Colonic mucosa (tissue), 4 donors: ENCODE data around the gene GRIK5. TPM values are rescaled to one million over a fixed set of nuclear protein-coding genes. Genes with fewer than 3 reads are reported as not detected.

ENCODE experiments used
- DNase-seq: peaks from one replicate; pipeline ENCODE4 v3.0.0-alpha.2; 2020
- H3K27ac ChIP-seq: fragments of 200-600 bp; one replicate; pipeline ENCODE4 v1.8.0; 2021
- H3K27me3 ChIP-seq: fragments of 200-600 bp; one replicate; pipeline ENCODE4 v1.8.0; 2021
- H3K36me3 ChIP-seq: fragments of 200-600 bp; one replicate; pipeline ENCODE4 v1.8.0; 2021
- H3K4me1 ChIP-seq: fragments of 200-600 bp; one replicate; pipeline ENCODE4 v1.8.0; 2021; ENCODE audit warnings: mild to moderate bottlenecking
- H3K4me3 ChIP-seq: fragments of 200-600 bp; one replicate; pipeline ENCODE4 v1.8.0; 2021
- H3K9ac ChIP-seq, 2 donors: one replicate each; pipeline ENCODE4 v1.7.0; 2013; ENCODE audit warnings: control low read depth in 2 of 2, low read depth in 2 of 2, low read length in 2 of 2
- H3K9me3 ChIP-seq: fragments of 200-600 bp; one replicate; pipeline ENCODE4 v1.8.0; 2021
- CTCF ChIP-seq: fragments of 200-600 bp; IDR thresholded peaks from one replicate; pipeline ENCODE4 v1.8.0; 2022; ENCODE audit warnings: antibody characterized with exemption, mild to moderate bottlenecking
- intact Hi-C: fragments of 100-400 bp; cut with DNase I; formaldehyde crosslinking; loops from one replicate; pipeline ENCODE4 v1.14.1; 2022
- total RNA-seq, 2 donors: library from RNA; stranded (reverse); fragmentation: NEBNext Ultra II Directional in 1 of 2; extraction: Animal tissue kit (Norgen Biotek cat#: 25700) in 1 of 2; gene quantifications; one replicate each; pipeline ENCODE4 v1.2.1, GENCODE V29; 2021
- donor health status: healthy.
- donor health status: DM: no; HTN: no; CAD: no.
- donor health status: DM: no; HTN: no; CAD: no.

The GRIK5 gene
- total RNA-seq, 2 donors from 2014 or later: 0.62 to 2.3 TPM

- H3K27me3 ChIP-seq: no peaks in the 10 kb centered on the region
- no peak overlapping the region for H3K4me3 ChIP-seq
- TF ChIP-seq CTCF: no peak
- DNase-seq: no peak
- no peak overlapping the region for H3K9ac ChIP-seq
- H3K27ac ChIP-seq: no peak overlapping the region
- no peaks in the 10 kb centered on the region for H3K9me3 ChIP-seq
- intact Hi-C loops: no loop called here
- H3K4me1 ChIP-seq: no peaks in the 10 kb centered on the region
- H3K36me3 ChIP-seq: no peaks in the 10 kb centered on the region
These were observed 100.1 kb downstream of the GRIK5 start for GRCh38 chr19:41969772-41970458.

GRCh38 chr19:41968751-41969595 is 101.0 kb downstream of the GRIK5 start:
- no peaks in the 10 kb centered on the region for H3K9me3 ChIP-seq
- no peaks in the 10 kb centered on the region for H3K4me1 ChIP-seq
- no peak overlapping the region for H3K27ac ChIP-seq
- no peaks in the 10 kb centered on the region for H3K36me3 ChIP-seq
- DNase-seq: no peak
- no peak overlapping the region for H3K9ac ChIP-seq
- no peaks in the 10 kb centered on the region for H3K27me3 ChIP-seq
- no peak overlapping the region for H3K4me3 ChIP-seq
- no peak for TF ChIP-seq CTCF
- intact Hi-C loops: no loop called here

- Histone ChIP-seq H3K9ac (no peak overlapping the region), H3K4me1 (no peaks in the 10 kb centered on the region), H3K27ac (no peak overlapping the region), H3K4me3 (no peak overlapping the region), H3K36me3 (no peaks in the 10 kb centered on the region), H3K27me3 (no peaks in the 10 kb centered on the region), H3K9me3 (no peaks in the 10 kb centered on the region)
- no peak for TF ChIP-seq CTCF
- intact Hi-C loops: no loop called here
- DNase-seq: no peak
These were observed 102.8 kb downstream of the GRIK5 start for GRCh38 chr19:41967054-41967783.

- no peak overlapping the region for H3K27ac ChIP-seq
- no peaks in the 10 kb centered on the region for H3K9me3 ChIP-seq
- H3K9ac ChIP-seq: no peak overlapping the region
- H3K4me1 ChIP-seq: no peaks in the 10 kb centered on the region
- no peak overlapping the region for H3K4me3 ChIP-seq
- no peak for DNase-seq
- H3K27me3 ChIP-seq: no peaks in the 10 kb centered on the region
- no peak for TF ChIP-seq CTCF
- H3K36me3 ChIP-seq: no peaks in the 10 kb centered on the region
- intact Hi-C loops: no loop called here
These were observed 104.9 kb downstream of the GRIK5 start for GRCh38 chr19:41965106-41965505.

- Histone ChIP-seq H3K36me3 (no peaks in the 10 kb centered on the region), H3K27ac (no peak overlapping the region), H3K9me3 (no peaks in the 10 kb centered on the region), H3K9ac (no peak overlapping the region), H3K27me3 (no peaks in the 10 kb centered on the region), H3K4me1 (peaks cover 4% of the 10 kb centered on the region), H3K4me3 (no peak overlapping the region)
- no peak for DNase-seq
- intact Hi-C loops: no loop called here
- no peak for TF ChIP-seq CTCF
These were observed 109.0 kb downstream of the GRIK5 start for GRCh38 chr19:41960973-41961372.
